GM21423 (cell line): Measurements from ENCODE around the gene TMEM87A.

Experiments
- ATAC-seq: cut with Tn5 transposase; IDR thresholded peaks from one replicate; pipeline ENCODE4 v1.9.1; 2021; ENCODE audit warnings: mild to moderate bottlenecking, moderate library complexity; ENCODE audit not compliant: unreplicated experiment

Gene TMEM87A

DNA sequence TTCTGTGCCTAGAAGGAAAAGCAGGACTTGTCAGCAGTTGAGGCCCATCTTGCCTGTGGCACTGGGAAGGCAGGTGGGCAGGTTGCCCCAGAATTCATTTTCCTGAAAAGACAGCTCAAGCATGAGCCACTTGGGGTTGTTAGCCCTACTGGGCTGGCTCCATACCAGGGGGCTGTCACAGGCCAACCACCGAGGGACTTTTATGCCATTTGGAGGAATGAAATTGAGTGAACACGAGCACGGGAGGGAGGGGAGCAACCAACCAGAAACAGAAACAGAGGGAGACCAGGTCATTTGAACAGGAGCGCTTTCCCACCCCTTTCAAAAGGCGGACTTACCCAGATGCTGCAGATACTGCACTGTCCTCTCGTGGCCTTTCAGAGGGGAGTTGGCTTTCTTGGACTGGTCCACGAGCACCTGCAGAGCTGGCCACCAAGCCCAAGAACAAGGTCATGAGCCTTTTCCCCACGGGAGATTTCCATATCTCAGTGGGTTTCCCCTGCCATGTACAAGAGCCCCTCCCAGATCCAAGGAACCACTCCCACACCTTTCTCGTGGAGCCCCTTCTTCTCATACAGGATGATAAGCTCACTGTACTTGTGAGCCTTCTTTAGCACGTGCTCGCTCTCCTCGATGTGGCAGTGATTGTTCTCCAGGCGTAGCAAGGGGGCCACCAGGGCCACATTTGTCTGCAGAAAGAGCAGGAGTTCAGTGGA is 106.8 kb downstream of the TMEM87A start:
- ATAC-seq, result no peak

DNA sequence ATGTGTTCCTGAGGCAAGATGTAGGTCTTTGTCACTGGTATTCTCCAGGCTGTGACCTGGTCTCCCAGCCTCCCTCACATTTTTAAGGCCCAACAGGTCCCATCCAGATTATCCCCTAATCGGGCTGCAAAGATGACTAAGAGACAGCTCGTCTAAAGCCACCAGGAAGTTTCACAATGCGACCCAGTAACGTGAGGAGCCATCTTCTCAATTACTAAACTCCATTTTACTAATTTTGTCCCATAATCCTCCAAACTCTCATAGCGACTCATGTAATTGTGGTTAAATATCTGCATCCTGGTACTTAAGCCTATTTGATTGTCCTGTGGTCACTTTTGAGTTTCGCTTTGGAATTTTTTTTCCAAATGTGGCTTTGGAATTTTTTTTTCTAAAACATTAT is 108.1 kb downstream of the TMEM87A start:
- no peak for ATAC-seq

DNA sequence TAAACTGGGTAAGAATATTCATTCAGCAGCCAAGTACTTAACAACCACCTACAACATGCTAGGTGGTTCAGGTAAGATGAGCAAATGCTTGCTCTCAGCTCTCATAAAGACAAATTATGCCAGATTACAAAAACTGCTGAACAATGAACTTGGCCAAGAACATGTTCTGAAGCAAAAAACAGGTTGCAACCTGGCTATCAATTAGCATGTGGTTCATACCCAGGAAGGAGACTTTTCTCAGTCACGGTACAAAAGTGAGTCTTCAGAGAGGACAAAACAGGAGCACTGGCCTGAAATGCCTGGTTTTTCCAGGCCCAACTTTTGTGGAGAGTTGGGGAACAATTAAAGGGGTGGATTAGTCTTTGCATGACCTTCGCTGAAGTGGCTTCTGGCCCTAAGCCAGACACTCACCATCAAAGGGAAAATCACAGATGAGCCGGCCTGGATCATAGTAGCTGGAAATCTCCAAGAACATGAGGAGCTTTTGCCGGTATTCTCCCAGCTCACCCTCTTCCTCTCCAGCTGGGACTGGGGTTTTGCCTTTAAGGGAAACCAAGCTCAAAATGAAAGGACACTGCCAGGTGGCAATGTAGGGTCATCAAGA is 109.2 kb downstream of the TMEM87A start:
- ATAC-seq, result no peak

DNA sequence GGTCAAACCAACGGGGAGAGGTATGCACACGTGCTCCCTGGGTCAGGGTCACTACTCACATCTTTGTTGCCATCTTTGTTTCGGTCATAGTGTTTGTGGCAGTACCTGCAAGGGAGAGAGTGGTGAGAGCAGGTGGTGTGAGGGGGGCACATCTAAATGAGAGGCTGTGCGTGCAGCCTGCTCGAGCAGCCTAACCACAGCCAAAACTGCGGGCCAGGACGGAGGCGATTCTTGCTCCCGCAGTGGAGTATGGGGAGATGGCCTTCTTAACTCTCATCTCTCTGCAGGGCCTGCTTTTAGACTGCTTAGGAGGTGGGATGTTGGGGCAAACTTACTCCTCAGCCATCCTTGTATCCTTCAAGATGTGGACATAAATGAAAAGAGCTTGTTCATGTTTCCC is 109.9 kb downstream of the TMEM87A start:
- ATAC-seq, result no peak
